ENCODE data around the gene WNT2B.

GRCh38 chr1:112549590-112549989 is 40.8 kb downstream of the WNT2B start:
- TF ChIP-seq CTCF (IDR thresholded peaks at IDR 0.05) (no peak), POLR2A (IDR thresholded peaks at IDR 0.05) (no peak)
